ENCODE measurements around the gene CNFN. TPM values are rescaled to one million over a fixed set of nuclear protein-coding genes. Genes with fewer than 3 reads are reported as not detected.

The CNFN gene
- total and polyA plus RNA-seq, 10 of the 15 experiments (the other 5 are each of a cell fraction or from before 2014, with no cell fraction given) = 0.60 TPM; not detected in 9

DNA sequence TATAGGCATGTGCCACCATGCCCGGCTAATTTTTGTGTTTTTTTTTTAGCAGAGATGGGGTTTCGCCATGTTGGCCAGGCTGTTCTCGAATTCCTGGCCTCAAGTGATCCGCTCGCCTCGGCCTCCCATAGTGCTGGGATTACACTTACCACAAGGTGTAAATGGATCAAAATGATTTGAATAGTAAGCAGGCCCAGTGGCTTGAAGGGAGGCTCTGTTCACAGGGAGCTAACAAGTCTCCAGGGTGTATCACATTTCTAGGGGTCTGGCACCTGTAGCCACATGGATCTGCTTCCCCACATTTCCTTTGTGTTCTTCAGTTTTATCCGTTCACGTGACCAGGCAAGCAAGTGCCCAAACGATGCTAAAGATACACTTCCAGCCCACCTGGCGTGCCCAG is 13.5 kb upstream of the CNFN start:
- BruUV-seq (replicated peaks) = no TSS peak
- Histone ChIP-seq H3K4me2 (ENCODE audit: control insufficient read depth, insufficient read depth) (no peak overlapping the region), H3K9ac (ENCODE audit: control insufficient read depth, insufficient read depth, low read length) (no peak overlapping the region), H3K27me3 (replicated peaks in 1 of 2; ENCODE audit: control insufficient read depth in 2 of 2, insufficient read depth in 2 of 2, low read length in 1 of 2) (no peaks in the 10 kb centered on the region), H3K27ac (ENCODE audit: control insufficient read depth, insufficient read depth) (no peak overlapping the region), H3K79me2 (ENCODE audit: control insufficient read depth, insufficient read depth, low read length) (no peaks in the 10 kb centered on the region), H4K20me1 (ENCODE audit: control insufficient read depth, insufficient read depth) (no peaks in the 10 kb centered on the region), H2AFZ (ENCODE audit: control insufficient read depth, low read depth, low read length) (no peak overlapping the region), H3K4me3 (no peak overlapping the region), H3K9me3 (replicated peaks; ENCODE audit: control insufficient read depth, insufficient read depth, low read length) (no peaks in the 10 kb centered on the region), H3K4me1 (ENCODE audit: control insufficient read depth, insufficient read depth, low read length) (no peaks in the 10 kb centered on the region; the same call in 1 of the 2 replicates), H3K36me3 (ENCODE audit: control insufficient read depth in 2 of 2, insufficient read depth in 2 of 2, low read length in 1 of 2) (peaks cover 5% of the 10 kb centered on the region in 2 experiments; a peak in 3 of 4 replicates)
- DNase-seq (ENCODE audit: low read depth, low spot score) (no peak), FAIRE-seq (no peak), ATAC-seq (no peak)
- in situ Hi-C loops (cut with MboI) = no loop called here
- POLR2A ChIA-PET = interaction anchor here (0.7 kb wide), 1 partner anchor 15 kb away, joined by 3 read pairs; no protein-coding TSS in a partner anchor
- SMC1A ChIA-PET (ENCODE audit: uncharacterized antibody, unreplicated experiment) = interaction anchor here (0.7 kb wide), 1 partner anchor 733 kb away, joined by 3 read pairs; no protein-coding TSS in a partner anchor
- 95% methylated on average over 10 of the region's 10 CpGs for WGBS (ENCODE audit: insufficient coverage, insufficient replicate concordance, low lambda C conversion rate, missing lambda C conversion rate)
- RAD21 ChIA-PET (ENCODE audit: unreplicated experiment) = no interaction called here
- intact Hi-C loops (cut with micrococcal nuclease; ENCODE audit: unreplicated experiment) = no loop called here
- CTCF ChIA-PET = interaction anchor here (1.0 to 4.9 kb wide), 3 partner anchors 10 to 35 kb away, joined by 3 to 22 read pairs (median 5); no protein-coding TSS in a partner anchor
- TF ChIP-seq CBFB (IDR thresholded peaks at IDR 0.05; ENCODE audit: low read depth) (no peak), MYB (IDR thresholded peaks at IDR 0.05; ENCODE audit: borderline replicate concordance, low read depth, low read length) (no peak), GABPA (IDR thresholded peaks at IDR 0.05; ENCODE audit: low read depth) (no peak), SMARCA5 (IDR thresholded peaks at IDR 0.05) (no peak), STAT1 (conservative IDR thresholded peaks at IDR 0.05) (no peak), RAD21 (IDR thresholded peaks at IDR 0.05; ENCODE audit: insufficient read depth, low read depth, low read length) (no peak), TCF7 (IDR thresholded peaks at IDR 0.05; ENCODE audit: borderline replicate concordance) (no peak), JUNB (IDR thresholded peaks at IDR 0.05) (no peak), YY1 (IDR thresholded peaks at IDR 0.05; ENCODE audit: low read depth, low read length) (no peak), ZSCAN29 (IDR thresholded peaks at IDR 0.05) (no peak)
- TF ChIP-seq, protein P1, sequence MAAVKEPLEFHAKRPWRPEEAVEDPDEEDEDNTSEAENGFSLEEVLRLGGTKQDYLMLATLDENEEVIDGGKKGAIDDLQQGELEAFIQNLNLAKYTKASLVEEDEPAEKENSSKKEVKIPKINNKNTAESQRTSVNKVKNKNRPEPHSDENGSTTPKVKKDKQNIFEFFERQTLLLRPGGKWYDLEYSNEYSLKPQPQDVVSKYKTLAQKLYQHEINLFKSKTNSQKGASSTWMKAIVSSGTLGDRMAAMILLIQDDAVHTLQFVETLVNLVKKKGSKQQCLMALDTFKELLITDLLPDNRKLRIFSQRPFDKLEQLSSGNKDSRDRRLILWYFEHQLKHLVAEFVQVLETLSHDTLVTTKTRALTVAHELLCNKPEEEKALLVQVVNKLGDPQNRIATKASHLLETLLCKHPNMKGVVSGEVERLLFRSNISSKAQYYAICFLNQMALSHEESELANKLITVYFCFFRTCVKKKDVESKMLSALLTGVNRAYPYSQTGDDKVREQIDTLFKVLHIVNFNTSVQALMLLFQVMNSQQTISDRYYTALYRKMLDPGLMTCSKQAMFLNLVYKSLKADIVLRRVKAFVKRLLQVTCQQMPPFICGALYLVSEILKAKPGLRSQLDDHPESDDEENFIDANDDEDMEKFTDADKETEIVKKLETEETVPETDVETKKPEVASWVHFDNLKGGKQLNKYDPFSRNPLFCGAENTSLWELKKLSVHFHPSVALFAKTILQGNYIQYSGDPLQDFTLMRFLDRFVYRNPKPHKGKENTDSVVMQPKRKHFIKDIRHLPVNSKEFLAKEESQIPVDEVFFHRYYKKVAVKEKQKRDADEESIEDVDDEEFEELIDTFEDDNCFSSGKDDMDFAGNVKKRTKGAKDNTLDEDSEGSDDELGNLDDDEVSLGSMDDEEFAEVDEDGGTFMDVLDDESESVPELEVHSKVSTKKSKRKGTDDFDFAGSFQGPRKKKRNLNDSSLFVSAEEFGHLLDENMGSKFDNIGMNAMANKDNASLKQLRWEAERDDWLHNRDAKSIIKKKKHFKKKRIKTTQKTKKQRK (IDR thresholded peaks at IDR 0.05; ENCODE audit: low read depth, low read length) = no peak
- TF ChIP-seq, protein P2, sequence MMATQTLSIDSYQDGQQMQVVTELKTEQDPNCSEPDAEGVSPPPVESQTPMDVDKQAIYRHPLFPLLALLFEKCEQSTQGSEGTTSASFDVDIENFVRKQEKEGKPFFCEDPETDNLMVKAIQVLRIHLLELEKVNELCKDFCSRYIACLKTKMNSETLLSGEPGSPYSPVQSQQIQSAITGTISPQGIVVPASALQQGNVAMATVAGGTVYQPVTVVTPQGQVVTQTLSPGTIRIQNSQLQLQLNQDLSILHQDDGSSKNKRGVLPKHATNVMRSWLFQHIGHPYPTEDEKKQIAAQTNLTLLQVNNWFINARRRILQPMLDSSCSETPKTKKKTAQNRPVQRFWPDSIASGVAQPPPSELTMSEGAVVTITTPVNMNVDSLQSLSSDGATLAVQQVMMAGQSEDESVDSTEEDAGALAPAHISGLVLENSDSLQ (IDR thresholded peaks at IDR 0.05) = no peak
- TF ChIP-seq, protein P3, sequence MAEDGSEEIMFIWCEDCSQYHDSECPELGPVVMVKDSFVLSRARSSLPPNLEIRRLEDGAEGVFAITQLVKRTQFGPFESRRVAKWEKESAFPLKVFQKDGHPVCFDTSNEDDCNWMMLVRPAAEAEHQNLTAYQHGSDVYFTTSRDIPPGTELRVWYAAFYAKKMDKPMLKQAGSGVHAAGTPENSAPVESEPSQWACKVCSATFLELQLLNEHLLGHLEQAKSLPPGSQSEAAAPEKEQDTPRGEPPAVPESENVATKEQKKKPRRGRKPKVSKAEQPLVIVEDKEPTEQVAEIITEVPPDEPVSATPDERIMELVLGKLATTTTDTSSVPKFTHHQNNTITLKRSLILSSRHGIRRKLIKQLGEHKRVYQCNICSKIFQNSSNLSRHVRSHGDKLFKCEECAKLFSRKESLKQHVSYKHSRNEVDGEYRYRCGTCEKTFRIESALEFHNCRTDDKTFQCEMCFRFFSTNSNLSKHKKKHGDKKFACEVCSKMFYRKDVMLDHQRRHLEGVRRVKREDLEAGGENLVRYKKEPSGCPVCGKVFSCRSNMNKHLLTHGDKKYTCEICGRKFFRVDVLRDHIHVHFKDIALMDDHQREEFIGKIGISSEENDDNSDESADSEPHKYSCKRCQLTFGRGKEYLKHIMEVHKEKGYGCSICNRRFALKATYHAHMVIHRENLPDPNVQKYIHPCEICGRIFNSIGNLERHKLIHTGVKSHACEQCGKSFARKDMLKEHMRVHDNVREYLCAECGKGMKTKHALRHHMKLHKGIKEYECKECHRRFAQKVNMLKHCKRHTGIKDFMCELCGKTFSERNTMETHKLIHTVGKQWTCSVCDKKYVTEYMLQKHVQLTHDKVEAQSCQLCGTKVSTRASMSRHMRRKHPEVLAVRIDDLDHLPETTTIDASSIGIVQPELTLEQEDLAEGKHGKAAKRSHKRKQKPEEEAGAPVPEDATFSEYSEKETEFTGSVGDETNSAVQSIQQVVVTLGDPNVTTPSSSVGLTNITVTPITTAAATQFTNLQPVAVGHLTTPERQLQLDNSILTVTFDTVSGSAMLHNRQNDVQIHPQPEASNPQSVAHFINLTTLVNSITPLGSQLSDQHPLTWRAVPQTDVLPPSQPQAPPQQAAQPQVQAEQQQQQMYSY (CRISPR knock-in tag; IDR thresholded peaks at IDR 0.05) = no peak

Data from GM12878 (cell line).